ENCODE data around the gene NADK2.
A peak's percentile ranks its signal among the peaks of the same experiment; 100 is the strongest.

NADK2 gene

DNA sequence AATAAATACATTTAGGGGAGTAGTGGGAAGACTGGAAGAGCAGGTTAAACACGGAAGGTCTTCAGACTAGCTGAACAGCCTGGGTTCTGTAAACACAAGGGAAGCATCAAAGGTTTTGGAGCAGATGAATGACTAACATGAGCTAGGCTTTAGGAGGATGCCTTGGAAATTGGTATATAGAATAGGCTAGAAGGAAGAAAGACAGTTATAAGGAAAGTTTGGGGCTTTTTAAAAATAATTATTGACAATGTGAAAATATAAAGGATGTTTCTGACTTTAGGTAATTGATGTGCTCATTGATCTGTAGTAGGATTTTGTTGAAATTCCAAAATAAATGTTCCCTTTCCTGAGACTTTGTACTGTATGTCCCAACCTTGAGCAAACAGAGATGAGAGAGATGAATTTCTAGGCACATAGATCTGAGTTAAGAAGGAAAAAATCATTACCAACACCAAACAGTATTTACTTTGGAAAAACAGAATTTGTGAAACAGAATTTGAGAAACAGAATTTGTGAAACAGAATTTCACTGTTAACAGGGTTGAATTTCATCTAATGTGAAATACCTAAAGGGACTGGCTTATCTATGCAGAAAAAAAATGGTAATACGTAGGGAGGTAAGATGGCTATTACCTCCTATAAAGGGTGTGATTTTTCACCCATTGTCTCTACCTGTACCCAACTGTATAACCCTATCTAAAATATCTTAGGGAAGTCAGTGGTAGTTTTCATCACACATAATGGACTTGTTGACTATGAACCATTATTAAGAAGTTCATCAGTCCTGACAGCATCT lies 61.0 kb downstream of the NADK2 start:
- TF ChIP-seq FOXM1 (IDR thresholded peaks at IDR 0.05; ENCODE audit: borderline replicate concordance, low read depth) (no peak), EGR1 (IDR thresholded peaks at IDR 0.05) (no peak), ZBTB7A (IDR thresholded peaks at IDR 0.05; ENCODE audit: low read depth) (no peak), TCF12 (IDR thresholded peaks at IDR 0.05; ENCODE audit: low read depth) (no peak), RAD21 (IDR thresholded peaks at IDR 0.05; ENCODE audit: low read depth) (no peak), CREB1 (IDR thresholded peaks at IDR 0.05; ENCODE audit: low read depth) (no peak), YY1 (IDR thresholded peaks at IDR 0.05; ENCODE audit: low read depth) (no peak)
- TF ChIP-seq, protein P1, sequence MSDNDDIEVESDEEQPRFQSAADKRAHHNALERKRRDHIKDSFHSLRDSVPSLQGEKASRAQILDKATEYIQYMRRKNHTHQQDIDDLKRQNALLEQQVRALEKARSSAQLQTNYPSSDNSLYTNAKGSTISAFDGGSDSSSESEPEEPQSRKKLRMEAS (IDR thresholded peaks at IDR 0.05) = no peak

DNA sequence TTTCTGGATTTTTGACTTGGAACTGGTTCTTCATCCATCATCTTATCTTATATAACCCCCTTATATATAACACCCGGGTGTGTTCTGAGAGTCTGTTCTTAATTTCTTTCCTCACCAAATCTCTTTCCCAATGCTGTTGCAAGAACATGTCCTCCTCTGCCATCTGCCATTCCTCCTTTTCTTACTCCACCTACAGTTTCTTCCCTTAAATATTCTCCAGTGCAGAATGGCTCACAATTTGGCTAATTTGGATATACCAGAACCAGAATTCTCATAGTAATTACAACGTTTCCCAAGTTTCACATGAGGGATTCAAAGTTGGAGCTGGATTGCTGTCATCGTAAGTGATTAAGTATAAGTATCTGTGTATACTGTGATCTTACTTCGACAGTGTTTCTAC lies 61.8 kb downstream of the NADK2 start:
- TF ChIP-seq TCF12 (IDR thresholded peaks at IDR 0.05; ENCODE audit: low read depth) = no peak
- TF ChIP-seq, protein P2, sequence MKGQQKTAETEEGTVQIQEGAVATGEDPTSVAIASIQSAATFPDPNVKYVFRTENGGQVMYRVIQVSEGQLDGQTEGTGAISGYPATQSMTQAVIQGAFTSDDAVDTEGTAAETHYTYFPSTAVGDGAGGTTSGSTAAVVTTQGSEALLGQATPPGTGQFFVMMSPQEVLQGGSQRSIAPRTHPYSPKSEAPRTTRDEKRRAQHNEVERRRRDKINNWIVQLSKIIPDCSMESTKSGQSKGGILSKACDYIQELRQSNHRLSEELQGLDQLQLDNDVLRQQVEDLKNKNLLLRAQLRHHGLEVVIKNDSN (IDR thresholded peaks at IDR 0.05) = no peak
- TF ChIP-seq, protein P1 (IDR thresholded peaks at IDR 0.05) = no peak
- no peak for TF ChIP-seq CEBPB (IDR thresholded peaks at IDR 0.05)
- no peak for TF ChIP-seq FOXM1 (IDR thresholded peaks at IDR 0.05; ENCODE audit: borderline replicate concordance, low read depth)
- no peak for TF ChIP-seq NFIC (IDR thresholded peaks at IDR 0.05)
- no peak for TF ChIP-seq ZBTB7A (IDR thresholded peaks at IDR 0.05; ENCODE audit: low read depth)
- no peak for TF ChIP-seq TEAD4 (IDR thresholded peaks at IDR 0.05)
- TF ChIP-seq YY1 (IDR thresholded peaks at IDR 0.05; ENCODE audit: low read depth) = no peak
- TF ChIP-seq CREB1 (IDR thresholded peaks at IDR 0.05; ENCODE audit: low read depth) = no peak
- no peak for TF ChIP-seq EP300 (IDR thresholded peaks at IDR 0.05; ENCODE audit: borderline replicate concordance)
- no peak for TF ChIP-seq RAD21 (IDR thresholded peaks at IDR 0.05; ENCODE audit: low read depth)
- TF ChIP-seq TAF1 (IDR thresholded peaks at IDR 0.05; ENCODE audit: low read depth) = no peak
- TF ChIP-seq, protein P3, sequence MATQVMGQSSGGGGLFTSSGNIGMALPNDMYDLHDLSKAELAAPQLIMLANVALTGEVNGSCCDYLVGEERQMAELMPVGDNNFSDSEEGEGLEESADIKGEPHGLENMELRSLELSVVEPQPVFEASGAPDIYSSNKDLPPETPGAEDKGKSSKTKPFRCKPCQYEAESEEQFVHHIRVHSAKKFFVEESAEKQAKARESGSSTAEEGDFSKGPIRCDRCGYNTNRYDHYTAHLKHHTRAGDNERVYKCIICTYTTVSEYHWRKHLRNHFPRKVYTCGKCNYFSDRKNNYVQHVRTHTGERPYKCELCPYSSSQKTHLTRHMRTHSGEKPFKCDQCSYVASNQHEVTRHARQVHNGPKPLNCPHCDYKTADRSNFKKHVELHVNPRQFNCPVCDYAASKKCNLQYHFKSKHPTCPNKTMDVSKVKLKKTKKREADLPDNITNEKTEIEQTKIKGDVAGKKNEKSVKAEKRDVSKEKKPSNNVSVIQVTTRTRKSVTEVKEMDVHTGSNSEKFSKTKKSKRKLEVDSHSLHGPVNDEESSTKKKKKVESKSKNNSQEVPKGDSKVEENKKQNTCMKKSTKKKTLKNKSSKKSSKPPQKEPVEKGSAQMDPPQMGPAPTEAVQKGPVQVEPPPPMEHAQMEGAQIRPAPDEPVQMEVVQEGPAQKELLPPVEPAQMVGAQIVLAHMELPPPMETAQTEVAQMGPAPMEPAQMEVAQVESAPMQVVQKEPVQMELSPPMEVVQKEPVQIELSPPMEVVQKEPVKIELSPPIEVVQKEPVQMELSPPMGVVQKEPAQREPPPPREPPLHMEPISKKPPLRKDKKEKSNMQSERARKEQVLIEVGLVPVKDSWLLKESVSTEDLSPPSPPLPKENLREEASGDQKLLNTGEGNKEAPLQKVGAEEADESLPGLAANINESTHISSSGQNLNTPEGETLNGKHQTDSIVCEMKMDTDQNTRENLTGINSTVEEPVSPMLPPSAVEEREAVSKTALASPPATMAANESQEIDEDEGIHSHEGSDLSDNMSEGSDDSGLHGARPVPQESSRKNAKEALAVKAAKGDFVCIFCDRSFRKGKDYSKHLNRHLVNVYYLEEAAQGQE (IDR thresholded peaks at IDR 0.05; ENCODE audit: low read depth) = no peak
- TF ChIP-seq EGR1 (IDR thresholded peaks at IDR 0.05) = no peak

DNA sequence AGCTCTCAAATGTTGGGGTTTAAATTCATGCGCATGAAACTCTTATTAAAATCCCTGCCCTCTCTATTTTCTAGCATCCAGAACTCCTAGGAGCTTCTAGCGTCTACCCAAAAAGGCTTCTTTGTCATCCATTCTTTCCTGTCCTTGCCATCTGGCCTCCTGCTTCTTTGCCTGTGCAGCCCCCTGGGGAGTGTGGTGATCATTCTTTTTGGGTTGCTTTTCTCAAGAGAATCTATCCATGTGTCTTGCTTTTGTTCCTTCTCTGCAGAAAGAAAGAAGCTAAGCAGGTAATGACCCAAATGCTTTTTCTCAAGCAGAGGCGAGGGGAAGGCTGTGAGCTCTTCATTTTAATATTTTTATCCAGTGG lies 63.2 kb downstream of the NADK2 start:
- TF ChIP-seq ZBTB7A (IDR thresholded peaks at IDR 0.05; ENCODE audit: low read depth) = no peak
- TF ChIP-seq, protein P2 (IDR thresholded peaks at IDR 0.05) = no peak
- no peak for TF ChIP-seq RAD21 (IDR thresholded peaks at IDR 0.05; ENCODE audit: low read depth)
- no peak for TF ChIP-seq TEAD4 (IDR thresholded peaks at IDR 0.05)
- no peak for TF ChIP-seq EGR1 (IDR thresholded peaks at IDR 0.05)
- TF ChIP-seq FOXM1 (IDR thresholded peaks at IDR 0.05; ENCODE audit: borderline replicate concordance, low read depth) = no peak
- TF ChIP-seq, protein P1 (IDR thresholded peaks at IDR 0.05) = no peak
- TF ChIP-seq YY1 (IDR thresholded peaks at IDR 0.05; ENCODE audit: low read depth) = no peak
- no peak for TF ChIP-seq CEBPB (IDR thresholded peaks at IDR 0.05)
- TF ChIP-seq NFIC (IDR thresholded peaks at IDR 0.05) = no peak
- TF ChIP-seq CREB1 (IDR thresholded peaks at IDR 0.05; ENCODE audit: low read depth) = no peak

DNA sequence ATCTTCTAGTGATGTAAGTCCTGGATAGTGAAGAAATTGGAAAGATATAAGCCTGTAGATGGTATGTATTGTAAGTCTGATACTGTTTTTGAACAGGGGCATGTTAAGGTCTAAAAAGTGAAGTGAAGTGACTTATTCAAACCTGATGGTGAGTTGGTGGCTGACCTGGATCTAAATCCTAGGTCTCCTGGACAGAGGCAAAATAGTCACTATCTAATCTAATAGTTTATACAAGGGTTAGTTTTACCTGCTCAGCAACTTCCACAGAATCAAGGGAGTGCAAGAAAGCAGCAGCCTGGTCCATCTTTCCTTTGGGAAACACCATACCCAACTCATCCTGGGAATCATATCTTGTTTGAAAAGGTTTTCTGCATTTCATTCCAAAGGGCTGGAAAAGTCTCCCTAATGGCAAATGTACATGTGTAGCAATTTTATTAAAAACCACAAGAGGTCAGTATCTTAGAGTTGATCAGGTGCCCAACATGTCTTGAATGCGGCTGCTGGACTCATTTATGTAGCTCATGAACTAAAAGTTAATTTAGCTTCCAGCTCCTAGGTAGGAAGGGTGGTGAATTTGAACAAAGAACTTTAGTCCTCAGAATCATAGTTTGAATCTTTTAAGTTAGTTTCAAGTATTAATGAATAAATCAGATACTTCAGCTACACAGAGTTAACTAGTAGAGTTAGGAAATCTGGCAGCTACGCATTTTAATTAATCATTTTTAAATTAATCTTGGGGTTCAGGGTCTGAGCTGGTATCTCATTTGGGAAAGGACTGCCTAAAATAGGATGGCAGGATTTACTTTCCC lies 63.8 kb downstream of the NADK2 start:
- TF ChIP-seq TEAD4 (IDR thresholded peaks at IDR 0.05) = no peak
- peak; percentile 33 for TF ChIP-seq RAD21 (IDR thresholded peaks at IDR 0.05; ENCODE audit: low read depth)

DNA sequence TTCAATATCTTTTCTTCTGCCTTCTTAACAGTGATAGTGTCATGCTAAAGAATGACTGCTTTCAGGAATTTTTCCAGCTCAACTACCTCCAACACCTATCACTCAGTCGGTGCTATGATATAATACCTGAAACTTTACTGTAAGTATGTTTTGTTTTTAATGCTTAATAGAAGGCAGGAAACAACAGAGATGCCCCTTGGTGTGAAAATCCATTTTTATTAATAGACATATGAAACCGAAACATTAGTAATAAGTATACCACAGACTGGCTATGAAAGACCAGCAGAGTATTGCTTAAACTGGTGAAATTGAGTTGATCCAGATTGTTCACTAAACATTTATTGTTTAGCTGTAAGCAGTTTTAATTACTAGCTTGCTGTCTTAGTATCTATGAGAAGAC lies 64.6 kb downstream of the NADK2 start:
- TF ChIP-seq EGR1 (IDR thresholded peaks at IDR 0.05) (no peak), CREB1 (IDR thresholded peaks at IDR 0.05; ENCODE audit: low read depth) (no peak), TEAD4 (IDR thresholded peaks at IDR 0.05) (no peak)

DNA sequence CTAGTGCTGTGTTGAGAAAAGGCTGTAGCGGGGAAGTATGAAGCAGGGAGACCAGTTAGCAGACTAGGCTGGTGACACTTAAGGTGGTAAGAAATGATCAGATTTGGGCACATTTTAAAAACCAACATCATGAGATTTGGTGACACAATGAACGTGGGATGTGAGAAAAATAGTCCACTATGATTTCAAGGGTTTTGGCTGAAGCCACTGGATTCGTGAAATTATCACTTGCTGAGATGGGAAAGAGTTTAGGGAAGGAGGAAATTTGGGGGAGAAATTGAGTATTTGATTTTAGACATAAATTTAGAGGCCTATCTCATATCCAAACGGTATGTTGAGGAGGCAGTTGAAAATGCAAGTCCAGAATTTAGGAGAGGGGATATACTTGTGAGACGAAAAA lies 66.7 kb downstream of the NADK2 start:
- TF ChIP-seq, protein P2 (IDR thresholded peaks at IDR 0.05) = no peak
- TF ChIP-seq EP300 (IDR thresholded peaks at IDR 0.05; ENCODE audit: borderline replicate concordance) = no peak
- TF ChIP-seq, protein P3 (IDR thresholded peaks at IDR 0.05; ENCODE audit: low read depth) = no peak
- no peak for TF ChIP-seq TEAD4 (IDR thresholded peaks at IDR 0.05)
- TF ChIP-seq NFIC (IDR thresholded peaks at IDR 0.05) = no peak
- TF ChIP-seq CEBPB (IDR thresholded peaks at IDR 0.05) = no peak
- no peak for TF ChIP-seq TAF1 (IDR thresholded peaks at IDR 0.05; ENCODE audit: low read depth)
- no peak for TF ChIP-seq RAD21 (IDR thresholded peaks at IDR 0.05; ENCODE audit: low read depth)
- no peak for TF ChIP-seq TCF12 (IDR thresholded peaks at IDR 0.05; ENCODE audit: low read depth)
- no peak for TF ChIP-seq ZBTB7A (IDR thresholded peaks at IDR 0.05; ENCODE audit: low read depth)
- TF ChIP-seq, protein P1 (IDR thresholded peaks at IDR 0.05) = no peak
- no peak for TF ChIP-seq CREB1 (IDR thresholded peaks at IDR 0.05; ENCODE audit: low read depth)
- no peak for TF ChIP-seq FOXM1 (IDR thresholded peaks at IDR 0.05; ENCODE audit: borderline replicate concordance, low read depth)
- TF ChIP-seq YY1 (IDR thresholded peaks at IDR 0.05; ENCODE audit: low read depth) = no peak
- TF ChIP-seq EGR1 (IDR thresholded peaks at IDR 0.05) = no peak
